Mucosa of gallbladder (tissue), 1 donor: Measurements from ENCODE around the gene TAS2R3. TPM values are rescaled to one million over a fixed set of nuclear protein-coding genes. Genes with fewer than 3 reads are reported as not detected.
"Not testable (repeated sequence)": the region's sequence is repeated elsewhere in the genome, so short reads cannot be mapped to it uniquely, and the experiment has no call there.

Experiments used
- DNase-seq: peaks from one replicate; pipeline ENCODE4 v3.0.0-alpha.2; 2020; ENCODE audit warnings: low spot score
- total RNA-seq: library from RNA; stranded (reverse); gene quantifications from one replicate; pipeline ENCODE4 v1.2.1, GENCODE V29; 2021
- donor health status: DM: no; HTN: no; CAD: no.

Gene TAS2R3, protein sequence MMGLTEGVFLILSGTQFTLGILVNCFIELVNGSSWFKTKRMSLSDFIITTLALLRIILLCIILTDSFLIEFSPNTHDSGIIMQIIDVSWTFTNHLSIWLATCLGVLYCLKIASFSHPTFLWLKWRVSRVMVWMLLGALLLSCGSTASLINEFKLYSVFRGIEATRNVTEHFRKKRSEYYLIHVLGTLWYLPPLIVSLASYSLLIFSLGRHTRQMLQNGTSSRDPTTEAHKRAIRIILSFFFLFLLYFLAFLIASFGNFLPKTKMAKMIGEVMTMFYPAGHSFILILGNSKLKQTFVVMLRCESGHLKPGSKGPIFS
- 1.5 TPM for total RNA-seq

DNA sequence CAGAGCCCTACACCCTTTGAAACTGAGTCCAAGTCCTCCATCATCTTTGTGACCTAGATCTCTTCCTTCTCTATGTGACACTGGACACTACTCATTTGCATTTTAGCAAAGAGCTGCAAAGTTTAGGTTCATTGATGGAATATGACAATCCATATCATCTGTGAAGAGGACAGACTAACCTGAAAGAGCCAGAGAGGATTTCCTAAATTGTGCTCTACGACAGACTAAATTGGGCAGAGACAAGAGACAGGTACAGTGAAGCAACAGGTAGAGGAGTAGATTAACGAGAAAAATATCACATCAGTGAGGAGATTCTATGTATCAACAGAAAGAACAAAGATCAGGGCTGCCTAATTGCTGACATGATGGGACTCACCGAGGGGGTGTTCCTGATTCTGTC is at the start of gene TAS2R3:
Gene TAS2R3 (plus strand): TSS at position 301 of the 400 bp plus-strand sequence. CDS start 62 bp downstream, at position 363.
- no peak for DNase-seq

DNA sequence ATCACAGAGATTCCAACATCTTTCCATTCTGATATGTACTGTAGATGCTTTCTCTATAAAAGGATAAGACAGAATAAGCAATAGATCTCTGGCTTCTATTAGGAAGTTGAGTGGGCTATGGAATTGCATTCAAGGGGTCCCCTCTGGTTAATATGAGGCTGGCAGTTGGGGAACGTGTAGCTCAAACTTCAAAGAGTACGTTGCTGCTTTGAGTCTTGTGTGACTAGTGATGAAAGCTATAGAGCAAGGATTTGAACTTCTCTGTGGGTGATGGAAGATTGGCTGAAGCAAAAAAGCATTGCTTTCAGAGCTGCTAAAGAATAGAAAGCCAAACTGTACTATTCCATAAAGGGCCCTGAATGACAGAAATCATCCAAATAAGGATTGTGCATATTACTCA is 49.3 kb upstream of the TAS2R3 start:
- DNase-seq = no peak

DNA sequence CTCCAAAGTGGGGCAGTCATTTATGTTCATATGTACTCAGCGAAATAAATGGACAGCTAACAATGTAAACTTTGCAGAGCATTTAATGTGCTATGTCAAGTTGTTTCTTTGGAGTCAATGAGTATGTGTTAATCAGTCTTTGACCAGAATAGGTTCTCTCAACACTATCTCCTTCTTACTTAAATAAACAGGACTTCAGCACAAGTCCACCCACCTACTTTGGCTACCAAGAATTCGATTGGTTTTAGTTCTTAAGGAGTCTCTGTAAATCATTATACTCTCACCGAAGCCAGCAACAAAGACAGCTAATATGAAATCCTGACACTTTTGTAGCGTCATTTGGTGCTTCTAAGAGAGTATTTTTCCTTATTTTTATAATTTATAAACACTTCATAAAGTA is 48.9 kb upstream of the TAS2R3 start:
- no peak for DNase-seq

DNA sequence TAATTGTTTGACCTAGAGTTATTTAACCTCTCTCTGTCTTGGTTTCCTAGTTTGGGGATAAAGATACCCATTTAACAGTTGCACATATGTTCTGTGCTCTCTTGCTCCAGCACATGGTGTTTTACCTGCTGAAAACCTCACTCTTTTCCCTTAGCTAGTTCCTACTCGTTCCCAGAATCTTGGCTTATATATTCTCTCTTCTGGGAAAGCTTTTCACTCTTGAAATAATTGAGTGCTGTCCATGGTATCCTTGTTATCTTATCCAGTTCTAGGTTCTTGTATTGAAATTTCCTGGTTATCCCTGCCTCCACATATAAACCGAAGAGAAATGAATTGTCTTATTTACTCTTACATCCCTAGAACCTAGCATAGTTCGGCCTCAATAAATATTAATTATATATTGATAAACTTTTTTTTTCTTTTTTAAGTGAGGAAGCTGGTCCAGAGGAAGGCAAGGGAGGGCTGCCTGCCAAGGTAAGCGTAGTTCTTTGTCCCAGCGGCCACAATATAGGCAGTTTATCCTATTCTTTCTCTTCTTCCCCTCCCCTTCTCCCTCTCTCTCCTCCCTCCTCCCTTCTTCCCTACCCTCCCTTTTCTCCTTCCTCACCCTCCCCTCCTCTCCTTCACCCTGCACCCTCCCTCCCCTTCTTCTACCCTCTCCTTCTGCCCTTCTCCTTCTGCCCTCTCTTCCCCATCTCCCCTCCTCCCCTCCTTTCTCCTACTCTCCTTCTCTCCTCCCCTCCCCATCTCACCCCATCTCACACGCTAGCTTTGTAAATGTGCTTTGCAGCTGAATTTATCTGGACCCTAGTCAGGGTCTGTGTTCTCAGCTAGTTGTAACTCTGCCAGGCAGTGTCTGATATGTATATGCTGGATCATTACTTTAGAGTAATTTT is 47.9 kb upstream of the TAS2R3 start:
- DNase-seq = no peak

DNA sequence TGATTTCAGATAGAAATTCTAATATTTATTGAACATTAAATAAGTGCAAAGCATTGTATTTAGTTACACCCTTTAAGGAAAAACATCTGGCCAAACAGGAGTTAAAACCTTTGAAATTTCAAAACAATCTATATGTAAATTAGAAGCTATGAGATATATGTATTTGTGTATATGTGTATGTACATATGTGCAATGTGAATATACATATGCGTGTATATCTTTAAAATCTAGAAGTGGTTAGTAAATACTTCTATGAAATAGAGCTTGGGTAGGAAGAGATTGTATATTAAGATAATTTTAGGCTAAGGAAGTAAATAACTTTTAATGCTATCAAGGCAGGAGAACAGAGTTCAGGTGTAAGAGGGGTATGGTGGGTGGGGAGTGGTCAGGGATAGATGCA is 46.4 kb upstream of the TAS2R3 start:
- DNase-seq = no peak

DNA sequence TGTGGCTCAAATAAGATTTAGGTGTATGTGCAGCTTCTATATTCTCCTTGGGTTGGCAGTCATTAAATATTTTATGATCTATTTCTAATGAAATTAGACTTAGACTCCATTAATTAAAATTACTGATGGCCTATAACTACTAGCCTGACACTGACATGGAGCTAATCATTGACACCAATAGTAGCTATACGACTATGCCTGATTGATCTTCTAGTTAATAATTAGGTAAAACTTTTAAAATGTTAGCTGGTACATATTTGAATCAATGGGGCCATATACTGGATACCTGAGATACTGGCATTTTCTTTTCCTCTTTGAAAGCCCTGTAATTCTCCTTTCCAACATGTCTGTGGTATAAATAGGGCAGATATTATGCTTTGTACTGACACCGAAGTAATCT is 41.4 kb upstream of the TAS2R3 start:
- DNase-seq = no peak

DNA sequence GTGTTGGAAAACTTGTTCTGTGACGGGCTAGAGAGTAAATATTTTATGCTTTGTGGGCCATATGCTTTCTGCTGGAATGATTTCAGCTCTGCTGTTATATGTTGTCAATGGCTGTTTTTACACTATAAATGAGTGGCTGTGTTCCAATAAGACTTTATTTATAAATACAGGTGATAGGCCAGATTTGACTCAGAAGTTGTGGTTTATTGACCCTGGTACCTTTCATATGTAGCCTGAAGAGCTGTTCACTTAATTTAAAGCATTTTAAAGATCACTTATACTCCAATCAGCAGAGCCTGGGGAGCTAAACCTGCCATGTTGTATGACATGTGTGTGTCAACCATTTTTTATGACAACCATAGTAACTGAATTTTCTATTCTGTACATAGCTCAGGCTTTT is 34.9 kb upstream of the TAS2R3 start:
- DNase-seq = no peak

DNA sequence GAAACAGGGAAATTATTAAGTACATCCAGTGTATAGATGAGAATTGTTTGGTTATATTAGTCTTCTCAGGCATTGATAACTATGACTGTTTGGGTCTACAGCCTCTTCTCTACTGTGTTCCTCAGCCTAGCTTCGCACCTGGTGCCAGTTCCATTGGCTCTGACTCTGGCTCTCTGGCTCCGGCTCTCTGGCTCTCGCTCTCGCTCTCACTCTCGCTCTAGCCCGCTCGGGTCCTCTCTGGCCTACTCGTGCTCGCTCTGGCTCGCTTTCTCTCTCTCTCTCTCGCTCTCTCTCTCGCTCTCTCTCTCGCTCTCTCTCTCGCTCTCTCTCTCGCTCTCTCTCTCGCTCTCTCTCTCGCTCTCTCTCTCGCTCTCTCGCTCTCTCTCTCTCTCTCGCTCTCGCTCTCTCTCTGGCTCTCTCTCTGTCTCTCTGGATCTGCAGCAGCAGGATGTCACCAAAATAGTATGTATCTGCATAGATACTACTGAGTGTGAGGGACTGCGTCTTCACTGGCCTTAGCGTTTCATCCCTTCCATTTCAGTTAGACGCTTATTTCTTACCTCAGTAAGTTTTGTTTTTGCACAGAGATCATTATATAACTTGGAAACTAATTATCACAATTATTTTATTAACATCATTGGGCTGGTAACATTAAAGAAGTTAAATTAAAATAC is 32.3 kb upstream of the TAS2R3 start:
- no peak for DNase-seq

DNA sequence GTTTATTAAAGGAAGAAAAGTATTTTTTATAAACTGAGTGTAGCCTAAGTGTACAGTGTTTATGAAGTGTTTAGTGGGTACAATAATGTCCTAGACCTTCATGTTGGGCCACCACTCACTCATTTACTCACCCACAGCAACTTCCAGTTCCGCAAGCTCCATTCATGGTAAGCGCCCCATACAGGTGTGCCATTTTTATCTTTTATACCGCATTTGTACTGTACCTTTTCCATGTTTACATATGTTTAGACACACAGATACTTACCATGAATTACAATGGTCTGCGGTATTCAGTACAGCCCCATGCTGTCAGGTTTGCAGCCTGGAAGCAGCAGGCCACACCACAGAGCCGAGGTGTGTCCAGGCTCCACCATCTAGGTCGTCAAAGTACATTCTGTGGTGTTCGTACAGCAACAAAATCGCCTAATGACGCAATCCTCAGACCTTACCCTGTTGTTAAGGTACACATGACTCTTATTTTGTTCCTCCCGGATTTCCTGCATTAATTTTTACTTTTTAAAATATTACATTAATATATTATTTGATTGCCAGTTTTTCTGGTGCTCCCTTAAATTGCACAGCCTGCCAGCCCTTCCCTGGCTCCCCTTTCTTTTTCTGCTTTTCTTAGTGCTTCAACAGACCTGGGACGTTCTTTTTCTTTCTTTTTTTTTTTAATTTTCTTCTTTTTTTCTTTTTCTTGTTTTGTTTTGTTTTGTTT is 26.6 kb upstream of the TAS2R3 start:
- no peak for DNase-seq

DNA sequence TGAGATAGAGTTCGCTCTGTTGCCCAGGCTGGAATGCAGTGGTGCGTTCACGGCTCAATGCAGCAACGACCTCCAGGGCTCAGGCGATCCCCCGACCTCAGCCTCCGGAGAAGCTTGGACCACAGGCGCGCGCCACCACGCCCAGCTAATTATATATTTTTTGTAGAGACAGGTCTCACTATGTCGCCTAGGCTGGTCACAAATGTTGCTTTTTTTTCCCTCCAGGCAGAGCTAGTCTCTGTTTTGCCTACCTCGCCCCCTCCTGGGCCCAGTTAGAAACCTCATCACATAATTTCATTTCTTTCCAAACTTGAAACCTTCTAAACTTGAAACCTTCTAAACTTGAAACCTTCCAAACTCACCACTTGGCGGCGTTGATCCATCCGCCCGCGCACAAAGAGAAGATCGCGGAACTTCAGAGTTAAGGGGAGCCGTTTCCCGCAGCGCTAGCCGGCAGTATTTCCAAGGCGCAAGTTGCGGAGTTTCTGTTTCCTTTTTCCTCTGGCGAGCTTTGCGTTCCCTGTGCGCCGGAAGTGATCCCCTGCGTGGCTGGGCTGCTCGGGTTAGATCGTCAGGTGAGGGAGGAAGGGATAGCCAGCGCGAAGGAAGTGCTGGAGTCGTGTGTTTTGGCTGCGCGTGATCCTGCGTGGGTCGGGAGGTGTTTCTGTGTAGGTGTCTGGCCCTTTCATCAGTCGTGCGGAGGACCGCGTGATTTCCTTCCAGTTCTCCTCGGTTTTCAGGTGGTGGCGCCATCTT is 25.9 kb upstream of the TAS2R3 start, which contains the start of gene SSBP1:
Gene SSBP1 (plus strand): TSS at position 523 of the 756 bp plus-strand sequence. CDS start 809 bp downstream, outside the sequence.
- peak; percentile 94 for DNase-seq

DNA sequence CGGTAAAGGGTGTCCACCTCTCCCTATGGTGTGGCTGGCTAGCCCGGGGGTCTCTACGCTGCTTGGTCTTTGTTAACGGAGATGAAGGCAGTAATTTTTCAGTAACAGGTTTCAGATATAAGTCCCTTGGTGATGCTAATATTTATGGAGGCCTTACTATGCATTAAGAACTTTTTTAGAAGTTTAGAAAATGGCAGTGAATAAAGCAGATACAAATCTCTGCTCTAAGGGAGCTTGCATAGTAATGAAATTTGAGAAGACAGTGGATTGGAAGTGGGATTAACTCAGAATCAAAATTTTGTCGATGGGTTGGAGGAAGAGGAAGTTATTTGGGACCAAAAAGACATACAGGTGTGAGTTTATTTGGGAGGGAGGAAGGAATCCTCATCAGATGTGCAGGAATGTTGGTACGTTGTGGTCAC is 25.3 kb upstream of the TAS2R3 start:
- DNase-seq = no peak

DNA sequence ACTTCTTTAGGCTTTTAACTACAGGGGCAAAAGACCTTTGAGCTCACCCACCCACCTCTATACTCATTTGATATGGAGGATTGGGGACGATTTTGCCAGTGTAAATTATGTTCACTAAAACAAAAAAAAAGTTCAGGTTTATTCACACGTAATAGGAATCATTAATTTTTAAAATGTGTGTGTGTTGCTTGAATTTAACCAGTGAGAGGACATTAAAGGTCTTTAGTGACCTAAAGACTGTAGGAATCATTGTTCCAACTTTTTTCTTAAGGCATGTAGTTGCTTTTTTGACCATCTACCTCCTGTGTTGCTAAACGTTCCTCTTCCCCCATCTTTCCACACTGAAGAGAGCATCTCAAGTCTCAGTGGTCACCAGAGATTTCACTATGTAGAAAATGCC is 24.6 kb upstream of the TAS2R3 start:
- no peak for DNase-seq

DNA sequence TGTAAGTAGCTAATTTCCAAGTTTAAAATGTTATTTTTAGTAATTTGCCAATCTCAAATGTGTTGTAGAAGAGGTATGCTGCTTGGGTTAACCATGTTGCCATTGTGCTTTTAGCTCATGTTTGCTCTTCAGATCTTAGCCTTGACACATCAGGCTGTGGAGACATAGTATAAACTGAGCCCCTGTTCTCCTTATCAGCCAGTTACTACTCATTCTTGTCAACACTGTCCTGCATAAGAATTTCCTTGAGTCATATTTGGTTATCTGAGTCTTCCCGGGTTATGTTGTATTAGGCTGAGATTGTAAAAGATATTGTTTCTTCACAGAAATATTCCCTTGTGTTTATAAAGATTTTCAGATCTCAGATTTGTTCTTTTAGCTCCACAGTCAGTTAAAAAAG is 21.7 kb upstream of the TAS2R3 start:
- no peak for DNase-seq

DNA sequence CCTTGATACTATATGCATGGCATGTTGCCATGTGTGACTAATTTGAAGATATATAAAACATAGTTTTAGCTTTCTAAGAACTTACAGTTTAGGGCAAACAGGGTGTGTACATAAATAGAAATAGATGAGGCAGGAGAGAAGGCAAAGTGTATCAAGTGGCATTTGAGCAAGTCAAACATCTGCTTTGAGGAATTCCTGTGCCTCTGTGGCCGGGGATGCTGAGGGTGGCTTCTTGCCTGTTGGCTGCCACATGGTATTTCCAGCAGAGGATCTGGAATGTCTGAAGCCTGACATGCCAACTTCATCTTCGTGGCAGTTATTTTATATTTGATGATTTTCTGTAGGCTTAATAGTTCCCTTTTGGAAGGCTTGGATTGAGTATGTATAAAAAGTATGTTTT is 19.8 kb upstream of the TAS2R3 start:
- no peak for DNase-seq

DNA sequence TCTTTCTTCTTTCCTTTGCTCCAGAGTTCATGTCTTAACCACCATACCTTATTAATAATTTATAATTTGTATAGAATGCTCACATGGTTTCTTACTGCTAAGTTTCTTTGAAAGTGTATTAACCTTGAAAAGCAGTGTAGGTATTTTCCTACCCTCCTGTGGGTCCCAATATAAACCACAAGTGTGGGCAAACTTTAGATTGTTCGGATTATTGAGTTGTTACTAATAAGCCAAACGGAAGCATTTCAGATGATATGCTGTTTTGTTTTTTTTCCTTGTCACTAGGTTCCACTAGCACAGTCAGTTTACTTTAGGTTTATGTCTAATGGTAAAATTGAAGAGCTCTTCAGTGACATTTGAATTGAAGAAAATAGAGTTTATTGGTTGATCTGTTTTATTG is 15.5 kb upstream of the TAS2R3 start:
- DNase-seq = no peak

DNA sequence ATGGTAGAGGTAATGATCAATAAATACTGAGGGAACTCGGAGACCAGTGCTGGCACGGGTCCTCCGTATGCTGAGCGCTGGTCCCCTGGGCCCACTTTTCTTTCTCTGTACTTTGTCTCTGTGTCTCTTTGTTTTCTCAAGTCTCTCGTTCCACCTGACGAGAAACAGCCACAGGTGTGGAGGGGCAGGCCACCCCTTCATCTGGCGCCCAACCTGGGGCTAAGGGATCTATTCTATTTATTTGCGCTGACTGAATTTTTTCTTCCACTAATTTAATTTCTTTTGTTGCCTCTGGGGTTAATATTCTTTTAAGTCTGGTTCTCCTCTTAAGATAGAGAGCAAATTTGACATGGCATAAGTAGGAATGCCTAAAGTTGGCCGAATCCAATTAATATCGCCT is 12.0 kb upstream of the TAS2R3 start:
- not testable (repeated sequence) for DNase-seq

DNA sequence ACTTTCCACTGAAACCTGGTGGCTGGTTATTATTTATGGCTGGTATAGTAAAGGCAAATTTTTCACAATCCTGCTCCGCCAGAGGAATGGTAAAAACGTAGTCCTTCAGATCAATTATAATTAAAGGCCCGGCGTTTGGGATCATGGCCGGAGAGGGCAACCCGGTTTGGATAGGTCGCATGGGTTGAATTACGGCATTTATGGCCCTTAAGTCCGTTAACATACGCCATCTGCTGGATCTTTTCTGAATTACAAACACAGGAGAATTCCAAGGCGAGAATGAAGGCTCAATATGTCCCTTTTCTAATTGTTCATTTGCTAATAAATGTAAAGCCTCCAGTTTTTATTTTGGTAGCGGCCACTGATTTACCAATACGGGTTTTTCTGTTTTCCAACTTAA is 11.3 kb upstream of the TAS2R3 start:
- no peak for DNase-seq

DNA sequence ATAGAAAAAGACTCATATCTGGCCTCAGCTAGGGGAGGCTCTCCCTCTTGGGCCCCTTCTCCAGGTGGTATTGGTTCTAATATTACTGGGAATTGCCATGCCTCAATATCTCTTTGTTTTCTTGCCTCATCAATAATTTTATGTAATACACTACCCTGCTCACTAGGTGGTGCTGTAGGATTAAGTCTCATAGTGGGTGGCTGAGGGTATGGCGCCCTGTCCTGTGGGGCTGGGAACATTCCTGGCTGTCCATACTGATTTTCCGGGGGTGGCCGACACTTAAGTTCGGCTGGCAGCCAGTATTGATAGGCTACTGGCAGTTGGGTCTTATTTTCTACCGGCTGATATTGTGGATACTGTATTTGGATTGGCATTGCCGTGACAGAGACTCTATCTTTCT is 9.0 kb upstream of the TAS2R3 start:
- DNase-seq = no peak

DNA sequence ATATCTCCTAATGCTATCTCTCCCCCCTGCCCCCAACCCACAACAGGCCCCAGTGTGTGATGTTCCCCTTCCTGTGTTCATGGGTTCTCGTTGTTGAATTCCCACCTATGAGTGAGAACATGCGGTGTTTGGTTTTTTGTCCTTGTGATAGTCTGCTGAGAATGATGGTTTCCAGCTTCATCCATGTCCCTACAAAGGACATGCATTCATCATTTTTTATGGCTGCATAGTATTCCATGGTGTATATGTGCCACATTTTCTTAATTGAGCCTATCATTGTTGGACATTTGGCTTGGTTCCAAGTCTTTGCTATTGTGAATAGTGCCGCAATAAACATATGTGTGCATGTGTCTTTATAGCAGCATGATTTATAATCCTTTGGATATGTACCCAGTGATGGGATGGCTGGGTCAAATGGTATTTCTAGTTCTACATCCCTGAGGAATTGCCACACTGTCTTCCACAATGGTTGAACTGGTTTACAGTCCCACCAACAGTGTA is 6.2 kb downstream of the TAS2R3 start:
- DNase-seq = not testable (repeated sequence)

DNA sequence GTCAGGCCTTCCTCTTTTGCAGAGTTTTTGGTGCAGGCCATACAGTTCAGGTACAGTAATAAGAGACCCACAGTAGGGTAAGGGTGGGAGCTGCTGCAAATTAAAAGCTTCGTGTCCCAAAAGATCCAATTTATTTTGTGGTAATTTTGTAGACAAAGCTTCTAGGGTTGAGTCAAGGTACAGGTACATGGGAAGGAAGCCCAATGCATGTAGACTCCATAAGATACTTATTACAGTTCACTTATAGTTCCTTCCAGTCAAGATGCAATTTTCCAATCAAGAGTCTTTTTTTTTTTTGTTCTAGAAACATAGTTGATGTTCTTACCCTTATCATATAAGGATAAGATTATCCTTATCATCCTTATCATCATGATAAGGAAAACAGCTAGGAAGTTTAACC is 12.5 kb downstream of the TAS2R3 start, which contains the start of gene TAS2R4:
Gene TAS2R4 (plus strand): TSS at position 301 of the 400 bp plus-strand sequence. CDS start 1,815 bp downstream, outside the sequence.
- no peak for DNase-seq
